Measurements from ENCODE around the gene CTSE.
A peak's percentile ranks its signal among the peaks of the same experiment; 100 is the strongest.
"Not testable (repeated sequence)": the region's sequence is repeated elsewhere in the genome, so short reads cannot be mapped to it uniquely, and the experiment has no call there.

Gene CTSE

GRCh38 chr1:206023695-206024094 is at the start of gene CTSE:
Gene CTSE (minus strand): TSS chr1:206023895. CDS start chr1:206023791, 104 bp downstream.
- no peak for DNase-seq (ENCODE audit: low read depth in 2 of 2)

- no peak for DNase-seq (ENCODE audit: low read depth in 2 of 2)
These were observed 47.1 kb upstream of the CTSE start for GRCh38 chr1:206070627-206071304.

- DNase-seq (ENCODE audit: low read depth in 2 of 2), result no peak
These were observed 44.6 kb upstream of the CTSE start for GRCh38 chr1:206068314-206068713.

GRCh38 chr1:206067486-206068227 is 44.0 kb upstream of the CTSE start:
- no peak for DNase-seq (ENCODE audit: low read depth in 2 of 2)

- no peak for DNase-seq (ENCODE audit: low read depth in 2 of 2)
These were observed 42.9 kb upstream of the CTSE start for GRCh38 chr1:206066479-206067171.

DNA sequence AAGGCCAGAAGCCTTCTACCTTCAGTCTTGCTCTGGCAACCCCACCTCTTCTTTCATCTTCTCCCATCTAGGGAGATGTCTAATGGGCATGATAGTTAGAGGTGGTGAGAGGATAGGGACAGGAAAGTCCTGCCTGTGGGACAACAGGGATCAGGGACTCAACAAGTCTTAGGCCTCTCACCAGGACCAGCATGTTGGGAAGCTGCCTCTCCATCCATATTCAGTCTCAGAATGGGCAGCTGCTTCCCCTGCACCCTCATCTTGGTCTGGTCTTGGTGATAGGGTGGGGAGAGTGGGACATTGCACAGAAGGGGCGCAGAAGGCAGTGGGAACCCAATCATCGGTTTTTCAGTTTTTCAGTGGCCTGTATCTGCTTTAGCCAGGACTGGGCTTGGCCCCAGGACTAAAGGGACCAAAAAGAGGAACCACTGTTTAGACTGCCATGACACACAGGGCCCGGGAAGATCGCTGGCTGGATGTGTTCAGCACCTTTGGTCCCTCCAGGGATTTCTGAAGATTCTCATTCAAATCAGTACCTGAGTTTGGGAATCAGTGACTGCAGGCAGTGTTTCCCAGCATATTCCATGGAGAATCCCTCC is 42.0 kb upstream of the CTSE start:
- no peak for DNase-seq (ENCODE audit: low read depth in 2 of 2)

GRCh38 chr1:206064501-206064900 is 40.8 kb upstream of the CTSE start:
- not testable (repeated sequence) for DNase-seq (ENCODE audit: low read depth in 2 of 2)

- DNase-seq (ENCODE audit: low read depth in 2 of 2), result not testable (repeated sequence)
These were observed 40.3 kb upstream of the CTSE start for GRCh38 chr1:206064001-206064400.

DNA sequence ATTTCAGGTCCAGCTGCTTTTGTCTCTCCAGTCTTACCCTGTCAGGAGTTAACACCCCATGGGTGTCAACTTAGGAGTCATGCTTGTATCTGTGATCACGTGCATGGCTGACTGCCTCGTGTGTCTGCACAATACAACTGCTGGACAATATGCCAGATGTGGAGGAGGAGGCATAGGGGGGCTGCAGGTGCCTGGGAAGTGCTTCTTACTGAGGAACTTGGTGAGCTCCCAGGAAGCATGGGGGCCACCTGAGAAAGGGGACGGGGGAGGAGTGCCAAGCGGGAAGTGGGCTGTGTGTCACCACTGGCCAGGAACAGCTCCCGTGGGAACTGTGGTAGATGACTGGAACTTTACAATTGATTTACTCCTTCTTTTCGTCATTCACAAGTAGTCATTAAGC is 38.8 kb upstream of the CTSE start:
- no peak for DNase-seq (ENCODE audit: low read depth in 2 of 2)

GRCh38 chr1:206060844-206061243 is 37.1 kb upstream of the CTSE start:
- DNase-seq (ENCODE audit: low read depth in 2 of 2), result no peak

GRCh38 chr1:206059355-206059915 is 35.7 kb upstream of the CTSE start:
- DNase-seq (ENCODE audit: low read depth in 2 of 2), result no peak

GRCh38 chr1:206058927-206059292 is 35.2 kb upstream of the CTSE start:
- DNase-seq (ENCODE audit: low read depth in 2 of 2), result no peak

- not testable (repeated sequence) for DNase-seq (ENCODE audit: low read depth in 2 of 2)
These were observed 34.7 kb upstream of the CTSE start for GRCh38 chr1:206058289-206058926.

GRCh38 chr1:206055639-206056323 is 32.1 kb upstream of the CTSE start:
- DNase-seq (ENCODE audit: low read depth in 2 of 2), result not testable (repeated sequence)

DNA sequence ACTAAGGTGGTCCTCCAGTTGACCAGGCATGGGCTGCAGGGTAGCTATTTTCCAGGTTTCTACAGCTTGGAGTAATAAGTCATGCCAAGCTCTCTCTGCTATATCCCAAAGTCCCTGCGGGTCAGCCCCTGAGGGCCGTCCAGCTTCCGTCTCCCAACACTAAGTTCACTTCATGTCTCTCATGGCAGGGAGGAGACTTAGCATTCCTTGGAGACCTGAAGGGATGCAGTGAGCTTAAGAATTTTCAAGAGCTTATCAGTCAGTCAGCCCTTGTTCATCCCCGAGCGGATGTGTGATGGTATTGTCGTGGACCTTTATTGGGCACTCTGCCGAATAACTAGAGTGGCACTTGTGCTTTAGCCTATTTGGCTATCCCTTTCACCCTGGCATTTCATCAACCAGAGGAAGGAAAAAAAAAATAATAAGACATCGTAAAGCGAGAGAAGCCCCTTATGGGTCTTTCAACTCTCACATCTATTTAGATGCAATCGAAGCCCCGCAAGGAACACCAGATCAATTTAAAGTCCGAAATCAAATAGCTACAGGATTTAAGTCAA is 31.5 kb upstream of the CTSE start:
- DNase-seq (ENCODE audit: low read depth in 2 of 2), result not testable (repeated sequence)

- not testable (repeated sequence) for DNase-seq (ENCODE audit: low read depth in 2 of 2)
These were observed 29.9 kb upstream of the CTSE start for GRCh38 chr1:206053616-206054015.

- not testable (repeated sequence) for DNase-seq (ENCODE audit: low read depth in 2 of 2)
These were observed 29.4 kb upstream of the CTSE start, which contains the start of gene RHEX for GRCh38 chr1:206052919-206053610. Gene RHEX (plus strand): TSS chr1:206053173. CDS start chr1:206097829, 44,656 bp downstream.

DNA sequence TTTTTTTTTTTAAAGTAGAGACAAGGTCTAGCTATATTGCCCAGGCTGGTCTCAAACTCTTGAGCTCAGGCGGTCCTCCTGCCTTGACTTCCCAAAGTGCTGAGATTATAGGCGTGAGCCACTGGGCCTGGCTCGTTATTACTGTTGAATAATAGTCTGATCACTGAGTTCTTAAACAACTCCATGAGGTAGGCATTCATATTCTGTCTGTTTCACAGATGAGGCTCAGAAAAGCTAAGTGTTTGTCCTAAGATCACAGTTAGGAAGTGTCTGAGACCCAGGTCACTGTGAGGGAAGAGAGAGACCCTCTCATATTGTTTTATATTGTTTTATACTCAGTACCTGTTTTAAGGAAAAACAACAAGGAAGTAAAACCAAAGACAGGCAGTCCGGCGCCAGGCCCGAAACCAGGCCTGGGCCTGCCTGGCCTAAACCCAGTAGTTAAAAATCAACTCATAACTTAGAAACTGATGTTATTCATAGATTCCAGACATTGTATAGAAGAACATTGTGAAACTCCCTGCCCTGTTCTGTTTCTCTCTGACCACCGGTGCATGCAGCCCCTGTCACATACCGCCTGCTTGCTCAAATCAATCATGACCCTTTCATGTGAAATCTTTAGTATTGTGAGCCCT is 28.7 kb upstream of the CTSE start:
- DNase-seq (ENCODE audit: low read depth in 2 of 2), result not testable (repeated sequence)

DNA sequence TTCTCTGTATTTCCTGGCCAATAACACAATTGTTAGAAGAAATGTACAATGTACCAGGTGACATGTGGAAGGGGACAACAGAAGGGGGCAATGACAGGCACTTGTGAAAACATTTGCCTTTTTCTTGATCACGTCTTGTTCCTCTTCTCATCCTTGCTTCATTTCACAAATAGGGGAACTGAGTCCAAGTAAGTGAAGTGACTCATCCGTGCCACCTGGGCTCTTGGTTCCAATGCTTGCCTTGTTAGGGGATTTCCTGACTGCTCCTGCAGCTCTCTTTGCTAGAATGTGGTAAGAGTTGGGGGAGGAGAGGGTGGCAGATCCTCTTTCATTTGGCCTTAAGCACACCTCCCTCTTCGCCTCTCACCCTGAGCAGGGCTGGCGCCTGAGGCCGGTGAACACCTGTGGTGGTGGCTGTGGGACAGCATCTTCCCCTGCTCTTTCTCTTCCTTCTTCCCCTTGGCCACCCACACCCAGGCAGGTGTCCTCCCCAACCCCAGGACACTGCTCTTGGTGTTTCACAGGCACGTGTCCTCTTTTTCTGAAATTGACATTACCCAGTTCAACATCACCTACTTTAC is 27.1 kb upstream of the CTSE start:
- DNase-seq (ENCODE audit: low read depth in 2 of 2), result peak; percentile 10 to 41
